ENCODE results near the gene MAP6.

The MAP6 gene

GRCh38 chr11:75714211-75714610, 45.4 kb upstream of the MAP6 start:
- Histone ChIP-seq H2BK5ac (ENCODE audit: low read depth, low read length, poor library complexity) (no peak overlapping the region), H3K4ac (ENCODE audit: low read depth, low read length) (no peak overlapping the region), H3K4me3 (ENCODE audit: low read depth, low read length) (no peak overlapping the region), H3K79me2 (ENCODE audit: control insufficient read depth, insufficient read depth, low read length, poor library complexity) (no peaks in the 10 kb centered on the region), H4K91ac (ENCODE audit: low read depth, low read length) (no peak overlapping the region), H3K27me3 (ENCODE audit: insufficient read depth, low read length) (no peaks in the 10 kb centered on the region), H3K14ac (ENCODE audit: low read length) (no peak overlapping the region), H3K79me1 (ENCODE audit: low read length) (no peaks in the 10 kb centered on the region), H3K18ac (ENCODE audit: low read length) (no peak overlapping the region), H2AFZ (ENCODE audit: insufficient read depth, low read length, poor library complexity) (no peak overlapping the region), H3K9ac (ENCODE audit: low read length) (no peak overlapping the region), H3K23ac (ENCODE audit: low read length) (no peak overlapping the region), H4K8ac (ENCODE audit: low read depth, low read length) (no peak overlapping the region), H3K36me3 (ENCODE audit: control insufficient read depth in 1 of 2, insufficient read depth in 2 of 2, low read length in 2 of 2) (no peaks in the 10 kb centered on the region), H3K4me2 (ENCODE audit: low read length) (no peak overlapping the region), H2BK12ac (ENCODE audit: low read length) (no peak overlapping the region), H3K4me1 (ENCODE audit: control insufficient read depth in 1 of 2, insufficient read depth in 2 of 2, low read length in 2 of 2) (no peaks in the 10 kb centered on the region), H2BK120ac (ENCODE audit: insufficient read depth, low read length, poor library complexity) (no peak overlapping the region), H3K27ac (ENCODE audit: low read depth, low read length) (no peak overlapping the region), H2AK5ac (ENCODE audit: low read length) (no peak overlapping the region), H3K9me3 (ENCODE audit: insufficient read depth, low read depth, low read length) (peaks cover 2% of the 10 kb centered on the region), H4K12ac (ENCODE audit: low read depth, low read length) (no peak overlapping the region)
- no peak for DNase-seq
- no CpG with 5 or more reads among the region's 9 CpGs for WGBS (ENCODE audit: extremely low coverage, insufficient coverage, insufficient read length)

GRCh38 chr11:75706260-75706729, 37.5 kb upstream of the MAP6 start:
- no peak overlapping the region for H3K27ac ChIP-seq (ENCODE audit: low read depth, low read length)
- no peak overlapping the region for H2BK12ac ChIP-seq (ENCODE audit: low read length)
- WGBS (ENCODE audit: extremely low coverage, insufficient coverage, insufficient read length), result no CpG with 5 or more reads among the region's 17 CpGs
- H3K27me3 ChIP-seq (ENCODE audit: insufficient read depth, low read length), result no peaks in the 10 kb centered on the region
- H2BK120ac ChIP-seq (ENCODE audit: insufficient read depth, low read length, poor library complexity), result no peak overlapping the region
- no peak overlapping the region for H3K4me2 ChIP-seq (ENCODE audit: low read length)
- no peak overlapping the region for H4K8ac ChIP-seq (ENCODE audit: low read depth, low read length)
- peak; percentile 28 to 68 for DNase-seq
- H3K14ac ChIP-seq (ENCODE audit: low read length), result no peak overlapping the region
- H3K4ac ChIP-seq (ENCODE audit: low read depth, low read length), result no peak overlapping the region
- H3K4me1 ChIP-seq (ENCODE audit: control insufficient read depth in 1 of 2, insufficient read depth in 2 of 2, low read length in 2 of 2), result no peaks in the 10 kb centered on the region
- H3K9ac ChIP-seq (ENCODE audit: low read length), result no peak overlapping the region
- no peaks in the 10 kb centered on the region for H3K36me3 ChIP-seq (ENCODE audit: control insufficient read depth in 1 of 2, insufficient read depth in 2 of 2, low read length in 2 of 2)
- H4K12ac ChIP-seq (ENCODE audit: low read depth, low read length), result no peak overlapping the region
- H3K18ac ChIP-seq (ENCODE audit: low read length), result no peak overlapping the region
- no peak overlapping the region for H3K4me3 ChIP-seq (ENCODE audit: low read depth, low read length)
- no peak overlapping the region for H2AFZ ChIP-seq (ENCODE audit: insufficient read depth, low read length, poor library complexity)
- no peaks in the 10 kb centered on the region for H3K79me1 ChIP-seq (ENCODE audit: low read length)
- no peak overlapping the region for H2BK5ac ChIP-seq (ENCODE audit: low read depth, low read length, poor library complexity)
- H3K23ac ChIP-seq (ENCODE audit: low read length), result no peak overlapping the region
- H3K9me3 ChIP-seq (ENCODE audit: insufficient read depth, low read depth, low read length), result no peaks in the 10 kb centered on the region
- no peaks in the 10 kb centered on the region for H3K79me2 ChIP-seq (ENCODE audit: control insufficient read depth, insufficient read depth, low read length, poor library complexity)
- H2AK5ac ChIP-seq (ENCODE audit: low read length), result no peak overlapping the region
- H4K91ac ChIP-seq (ENCODE audit: low read depth, low read length), result no peak overlapping the region

- no peak overlapping the region for H3K4ac ChIP-seq (ENCODE audit: low read depth, low read length)
- no peaks in the 10 kb centered on the region for H3K79me2 ChIP-seq (ENCODE audit: control insufficient read depth, insufficient read depth, low read length, poor library complexity)
Observed at GRCh38 chr11:75705541-75705940, 36.7 kb upstream of the MAP6 start.

GRCh38 chr11:75703695-75704237, 34.9 kb upstream of the MAP6 start:
- Histone ChIP-seq H4K91ac (ENCODE audit: low read depth, low read length) (no peak overlapping the region), H3K4me1 (ENCODE audit: control insufficient read depth in 1 of 2, insufficient read depth in 2 of 2, low read length in 2 of 2) (no peaks in the 10 kb centered on the region), H3K9me3 (ENCODE audit: insufficient read depth, low read depth, low read length) (peaks cover 2% of the 10 kb centered on the region), H3K4me3 (ENCODE audit: low read depth, low read length) (no peak overlapping the region), H3K9ac (ENCODE audit: low read length) (no peak overlapping the region), H3K27ac (ENCODE audit: low read depth, low read length) (no peak overlapping the region), H3K79me1 (ENCODE audit: low read length) (no peaks in the 10 kb centered on the region), H2BK12ac (ENCODE audit: low read length) (no peak overlapping the region), H2AFZ (ENCODE audit: insufficient read depth, low read length, poor library complexity) (no peak overlapping the region), H3K23ac (ENCODE audit: low read length) (no peak overlapping the region), H4K12ac (ENCODE audit: low read depth, low read length) (no peak overlapping the region), H3K14ac (ENCODE audit: low read length) (no peak overlapping the region), H2BK5ac (ENCODE audit: low read depth, low read length, poor library complexity) (no peak overlapping the region), H2BK120ac (ENCODE audit: insufficient read depth, low read length, poor library complexity) (no peak overlapping the region), H3K18ac (ENCODE audit: low read length) (no peak overlapping the region), H2AK5ac (ENCODE audit: low read length) (no peak overlapping the region), H4K8ac (ENCODE audit: low read depth, low read length) (no peak overlapping the region), H3K27me3 (ENCODE audit: insufficient read depth, low read length) (no peaks in the 10 kb centered on the region), H3K4me2 (ENCODE audit: low read length) (no peak overlapping the region), H3K79me2 (ENCODE audit: control insufficient read depth, insufficient read depth, low read length, poor library complexity) (no peaks in the 10 kb centered on the region), H3K4ac (ENCODE audit: low read depth, low read length) (no peak overlapping the region), H3K36me3 (ENCODE audit: control insufficient read depth in 1 of 2, insufficient read depth in 2 of 2, low read length in 2 of 2) (no peaks in the 10 kb centered on the region)
- no CpG with 5 or more reads among the region's 7 CpGs for WGBS (ENCODE audit: extremely low coverage, insufficient coverage, insufficient read length)
- DNase-seq, result no peak

More at GRCh38 chr11:75705541-75705940, 36.7 kb upstream of the MAP6 start:
- no peak overlapping the region for H3K4me2 ChIP-seq (ENCODE audit: low read length)
- no peak overlapping the region for H3K9ac ChIP-seq (ENCODE audit: low read length)
- no peak overlapping the region for H3K23ac ChIP-seq (ENCODE audit: low read length)
- H2BK120ac ChIP-seq (ENCODE audit: insufficient read depth, low read length, poor library complexity), result no peak overlapping the region
- no peak overlapping the region for H3K14ac ChIP-seq (ENCODE audit: low read length)
- H3K27me3 ChIP-seq (ENCODE audit: insufficient read depth, low read length), result no peaks in the 10 kb centered on the region
- H3K9me3 ChIP-seq (ENCODE audit: insufficient read depth, low read depth, low read length), result no peaks in the 10 kb centered on the region
- H3K36me3 ChIP-seq (ENCODE audit: control insufficient read depth in 1 of 2, insufficient read depth in 2 of 2, low read length in 2 of 2), result no peaks in the 10 kb centered on the region
- no peaks in the 10 kb centered on the region for H3K4me1 ChIP-seq (ENCODE audit: control insufficient read depth in 1 of 2, insufficient read depth in 2 of 2, low read length in 2 of 2)
- H3K4me3 ChIP-seq (ENCODE audit: low read depth, low read length), result no peak overlapping the region
- no peak overlapping the region for H2BK12ac ChIP-seq (ENCODE audit: low read length)
- no peak overlapping the region for H4K91ac ChIP-seq (ENCODE audit: low read depth, low read length)
- no peaks in the 10 kb centered on the region for H3K79me1 ChIP-seq (ENCODE audit: low read length)
- no peak for DNase-seq
- WGBS (ENCODE audit: extremely low coverage, insufficient coverage, insufficient read length), result no CpG with 5 or more reads among the region's 3 CpGs
- H4K8ac ChIP-seq (ENCODE audit: low read depth, low read length), result no peak overlapping the region
- no peak overlapping the region for H3K27ac ChIP-seq (ENCODE audit: low read depth, low read length)
- no peak overlapping the region for H3K18ac ChIP-seq (ENCODE audit: low read length)
- H2AK5ac ChIP-seq (ENCODE audit: low read length), result no peak overlapping the region
- no peak overlapping the region for H2BK5ac ChIP-seq (ENCODE audit: low read depth, low read length, poor library complexity)
- H4K12ac ChIP-seq (ENCODE audit: low read depth, low read length), result no peak overlapping the region
- H2AFZ ChIP-seq (ENCODE audit: insufficient read depth, low read length, poor library complexity), result no peak overlapping the region

All from trophoblast cell (in vitro differentiated cells and primary cell).